GM15510 (cell line): ENCODE results near the gene DYNLRB2.

ENCODE experiments used
- POLR2A ChIP-seq: IDR thresholded peaks from 3 replicates; pipeline ENCODE4 v1.6.1; 2011; ENCODE audit warnings: borderline replicate concordance; ENCODE audit not compliant: insufficient read length; ENCODE audit errors: extremely low read depth

The DYNLRB2 gene

GRCh38 chr16:80527297-80527696, 13.5 kb upstream of the DYNLRB2 start:
- TF ChIP-seq POLR2A: no peak

- no peak for TF ChIP-seq POLR2A
Observed at GRCh38 chr16:80530479-80530878, 10.3 kb upstream of the DYNLRB2 start.

DNA sequence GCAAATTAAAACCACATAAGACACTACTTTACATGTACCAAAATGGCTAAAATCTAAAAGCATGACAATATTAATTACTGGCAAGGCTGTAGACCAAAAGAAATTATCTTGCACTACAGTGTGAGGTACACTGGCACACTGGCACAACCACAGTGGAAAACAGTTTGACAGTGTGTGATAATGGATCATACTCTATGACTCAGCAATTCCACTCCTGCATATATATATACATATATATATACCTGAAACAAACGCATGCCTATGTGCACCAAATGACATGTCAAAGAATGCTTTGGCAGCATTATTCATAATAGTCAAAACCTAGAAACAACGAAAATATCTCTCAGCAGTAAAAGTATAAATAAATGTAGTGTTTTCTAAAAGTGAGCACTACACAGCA, 4.6 kb upstream of the DYNLRB2 start:
- no peak for TF ChIP-seq POLR2A

GRCh38 chr16:80541306-80541694, 507 bp downstream of the DYNLRB2 start:
- TF ChIP-seq POLR2A: no peak

- no peak for TF ChIP-seq POLR2A
Observed at GRCh38 chr16:80543162-80543561, 2.4 kb downstream of the DYNLRB2 start.

DNA sequence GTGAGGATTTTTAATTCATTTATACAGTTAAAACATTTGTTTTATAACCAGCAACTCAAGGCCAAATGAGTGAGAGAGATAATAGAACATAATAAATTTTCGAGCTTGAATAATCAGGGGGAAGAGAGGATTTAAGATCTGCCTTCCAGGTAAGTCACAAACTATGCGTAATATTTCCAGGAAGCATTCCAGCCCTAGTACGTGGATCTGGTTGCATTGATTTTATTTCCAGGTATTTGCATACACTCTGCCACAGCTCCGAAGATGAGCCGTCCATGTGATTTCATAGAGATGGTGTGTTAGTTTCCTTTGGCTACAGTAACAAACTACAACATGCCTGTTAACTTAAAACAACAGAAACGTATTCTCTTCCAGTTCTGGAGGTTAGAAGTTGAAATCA, 3.5 kb downstream of the DYNLRB2 start:
- no peak for TF ChIP-seq POLR2A

DNA sequence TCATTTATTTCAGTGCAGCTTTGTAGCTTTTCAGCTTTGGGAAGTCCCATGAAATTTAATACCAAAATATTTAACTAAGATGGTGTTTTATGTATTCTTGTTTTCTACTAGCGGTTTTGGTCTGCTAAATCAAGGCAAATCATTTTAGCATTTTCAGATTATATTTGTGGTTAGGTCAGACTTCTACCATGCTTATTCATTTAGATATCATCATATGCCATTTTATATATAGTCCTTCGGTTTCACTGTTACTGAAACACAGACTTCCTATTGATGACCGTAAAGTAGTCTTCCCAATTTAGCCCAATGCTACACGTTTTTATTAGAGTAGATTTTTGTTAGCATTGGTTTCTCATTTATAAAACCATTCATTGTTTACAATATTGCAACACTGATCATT, 5.5 kb downstream of the DYNLRB2 start:
- no peak for TF ChIP-seq POLR2A

DNA sequence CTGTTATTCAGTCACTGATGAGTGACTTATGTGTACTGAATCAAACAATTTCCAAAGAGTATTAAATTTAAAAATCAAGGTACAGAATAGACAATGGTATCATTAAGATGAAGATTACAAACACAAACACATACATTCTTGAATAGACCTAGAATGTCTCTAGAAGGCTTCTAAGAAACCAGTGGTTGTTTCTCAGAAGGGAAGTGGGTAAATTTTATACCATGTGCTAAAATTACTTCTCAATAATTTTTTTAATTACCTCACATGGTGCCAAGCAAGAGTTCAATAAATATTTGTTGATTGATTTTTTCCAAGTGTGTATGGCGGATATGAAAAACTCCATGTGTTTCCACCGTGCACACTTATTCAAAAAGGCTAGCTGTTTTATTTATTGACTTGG, 6.4 kb downstream of the DYNLRB2 start:
- TF ChIP-seq POLR2A: no peak

GRCh38 chr16:80552277-80552676, 11.5 kb downstream of the DYNLRB2 start:
- no peak for TF ChIP-seq POLR2A

GRCh38 chr16:80554033-80554432, 13.2 kb downstream of the DYNLRB2 start:
- TF ChIP-seq POLR2A: no peak

GRCh38 chr16:80556481-80556880, 15.7 kb downstream of the DYNLRB2 start:
- TF ChIP-seq POLR2A: no peak

DNA sequence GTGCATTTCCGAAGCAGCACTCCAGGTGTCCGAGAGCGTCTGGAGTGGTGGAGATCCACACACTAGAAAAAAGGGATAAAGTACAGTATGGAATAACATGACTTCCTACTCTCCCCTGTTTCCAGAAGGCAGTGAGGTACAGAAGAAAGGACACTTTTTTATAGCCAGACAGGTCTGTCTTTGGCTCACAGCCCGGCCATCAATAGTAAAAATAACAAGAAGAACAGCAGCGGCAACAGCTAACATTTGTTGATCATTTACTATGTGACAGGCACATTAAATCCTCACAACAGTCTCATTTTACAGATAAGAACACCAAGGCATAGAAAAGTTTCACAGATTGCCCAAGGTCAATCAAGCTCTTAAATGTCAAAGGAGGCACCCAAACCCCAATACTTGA, 16.2 kb downstream of the DYNLRB2 start:
- no peak for TF ChIP-seq POLR2A

DNA sequence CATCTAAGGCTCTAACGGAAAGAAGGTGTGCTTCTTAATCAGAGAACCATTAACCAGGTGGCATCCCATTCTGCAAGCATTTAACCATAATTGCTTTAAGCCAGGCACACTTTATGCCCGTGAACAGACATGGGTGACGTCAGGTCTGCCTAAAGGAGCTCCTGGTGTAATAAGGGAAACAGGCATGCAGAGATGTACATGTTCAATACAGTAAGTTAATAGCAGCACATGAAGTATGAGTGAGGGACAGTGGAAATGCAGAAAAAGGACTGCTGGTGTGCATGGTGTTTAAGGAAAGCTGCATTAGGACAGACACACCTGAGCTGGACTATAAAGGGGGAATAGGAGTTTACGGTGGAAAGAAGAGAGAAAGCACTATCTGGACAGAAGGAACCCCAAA, 18.6 kb downstream of the DYNLRB2 start:
- no peak for TF ChIP-seq POLR2A

DNA sequence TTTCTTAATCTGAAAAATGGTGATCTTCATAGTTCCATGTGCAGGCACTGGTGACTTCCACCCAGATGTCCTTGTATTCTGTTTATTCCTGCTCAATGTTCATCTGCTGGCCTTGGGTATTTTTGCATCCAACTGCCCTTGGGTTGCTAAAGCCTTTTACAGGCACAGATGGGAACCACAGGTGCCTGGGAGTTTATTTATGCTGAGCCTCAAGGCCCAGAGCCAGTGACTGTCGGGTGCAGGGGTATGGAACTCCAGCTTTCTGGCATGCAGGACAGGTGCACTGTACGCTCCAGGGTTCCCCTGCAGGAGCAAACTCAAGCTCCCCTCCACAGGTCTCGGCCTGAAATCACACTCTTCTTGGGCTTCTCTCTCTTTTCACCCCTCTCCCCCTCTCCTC, 22.3 kb downstream of the DYNLRB2 start:
- TF ChIP-seq POLR2A: no peak

- TF ChIP-seq POLR2A: no peak
Observed at GRCh38 chr16:80564394-80564793, 23.6 kb downstream of the DYNLRB2 start.

- no peak for TF ChIP-seq POLR2A
Observed at GRCh38 chr16:80569440-80570105, 28.8 kb downstream of the DYNLRB2 start.

GRCh38 chr16:80570106-80570478, 29.3 kb downstream of the DYNLRB2 start:
- no peak for TF ChIP-seq POLR2A
